Omental fat pad (tissue), 4 donors: ENCODE measurements around the gene PRKAG2. TPM values are rescaled to one million over a fixed set of nuclear protein-coding genes. Genes with fewer than 3 reads are reported as not detected.

Experiments
- ATAC-seq: fragments of 150-250 bp; one replicate; pipeline ENCODE4 v1.9.1; 2016; ENCODE audit warnings: mild to moderate bottlenecking, moderate library complexity; ENCODE audit not compliant: low FRiP score
- DNase-seq: peaks from one replicate; pipeline ENCODE4 v3.0.0-alpha.2; 2019; ENCODE audit warnings: low spot score
- CTCF ChIP-seq, 3 donors: fragments of 450-650 bp; IDR thresholded peaks; one replicate each; pipeline ENCODE4 v1.5.1; 2016 to 2017; ENCODE audit warnings: antibody characterized with exemption in 3 of 3, mild to moderate bottlenecking in 3 of 3, moderate library complexity in 2 of 3
- total RNA-seq, 4 donors: library from RNA; depleted of rRNA; stranded (reverse); fragments of >200 nt; gene quantifications; one replicate each; pipeline ENCODE4 v1.1.0, GENCODE V29; 2016

Gene PRKAG2
- total RNA-seq, 4 donors from 2014 or later: 31.6 to 49.5 (median 36.9) TPM

- ATAC-seq (no peak), DNase-seq (no peak)
- TF ChIP-seq CTCF (IDR thresholded peaks at IDR 0.05): no peak
These were observed 23.7 kb upstream of the PRKAG2 start for GRCh38 chr7:151900591-151900985.

DNA sequence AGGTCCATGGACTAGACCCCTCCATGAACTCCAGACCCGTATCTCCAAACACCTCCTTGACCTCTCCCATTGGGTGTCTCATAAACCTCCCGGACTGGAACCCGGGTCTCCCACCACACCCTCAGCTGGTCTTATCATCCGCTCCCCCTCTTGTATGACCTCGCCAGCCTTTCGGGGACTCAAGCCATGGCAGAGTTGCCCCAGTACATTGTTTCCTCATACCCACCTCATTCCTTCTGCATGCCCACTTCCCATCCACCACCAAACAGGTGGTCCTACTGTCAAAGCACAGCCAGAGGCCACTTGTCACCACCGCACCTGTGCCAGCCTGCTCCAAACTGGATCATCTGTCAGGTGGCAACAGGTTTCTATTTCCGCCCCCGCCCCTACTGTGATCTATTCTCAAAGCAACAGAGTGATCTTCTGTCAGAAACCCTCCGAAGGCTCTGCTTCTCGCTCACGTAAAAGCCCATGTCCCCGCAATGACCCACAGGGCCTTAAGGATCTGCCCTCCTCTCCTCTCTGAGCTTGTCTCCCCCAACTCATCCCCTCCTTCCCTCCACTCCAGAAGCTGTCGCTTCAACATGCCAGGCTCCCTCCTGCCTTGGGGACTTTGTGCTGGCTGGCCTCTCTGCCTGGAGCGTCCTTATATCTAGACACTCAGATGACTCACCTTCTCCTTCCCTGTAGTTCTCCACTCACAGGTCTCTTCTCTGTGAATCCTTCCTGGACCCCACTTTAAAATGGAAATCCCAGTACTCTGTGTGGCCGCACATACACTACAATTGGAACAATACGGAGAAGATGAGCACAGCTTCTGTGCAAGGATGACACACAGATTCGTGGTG is 22.8 kb upstream of the PRKAG2 start:
- TF ChIP-seq CTCF (IDR thresholded peaks at IDR 0.05): no peak
- DNase-seq: no peak
- ATAC-seq: no peak

DNA sequence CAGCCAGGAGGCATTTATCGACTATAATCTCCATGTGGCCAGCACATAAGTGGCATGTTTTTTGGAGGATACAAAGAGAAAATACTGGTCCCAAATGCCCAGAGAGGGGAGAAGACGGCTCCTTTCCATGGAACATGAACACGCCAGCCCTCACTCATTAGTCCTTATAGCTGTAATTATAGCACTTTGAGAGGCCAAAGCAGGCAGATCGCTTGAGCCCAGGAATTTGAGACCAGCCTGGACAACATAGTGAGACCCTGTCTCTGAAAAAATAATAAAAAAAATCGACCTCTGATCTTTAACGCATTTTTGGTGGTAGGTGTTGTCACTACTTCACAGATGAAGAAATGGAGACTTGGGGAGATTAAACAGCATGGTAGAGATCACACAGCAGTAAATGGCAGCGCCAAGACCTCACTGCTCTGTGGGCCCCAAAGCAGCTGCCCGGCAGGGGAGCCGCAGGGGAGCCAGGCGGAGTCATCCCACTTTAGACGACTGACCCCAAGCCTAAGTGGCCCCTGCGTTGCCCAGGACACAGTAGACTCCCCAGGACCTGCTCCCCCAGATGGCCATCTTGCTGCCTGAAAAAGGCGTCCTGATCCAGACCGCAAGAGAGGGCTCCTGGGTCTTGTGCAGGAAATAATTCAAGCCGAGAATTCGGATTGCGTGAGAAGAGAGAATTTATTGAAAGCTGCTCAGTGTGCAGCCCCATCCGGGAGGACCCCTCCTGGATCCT is 21.2 kb upstream of the PRKAG2 start:
- no peak for TF ChIP-seq CTCF (IDR thresholded peaks at IDR 0.05)
- DNase-seq: no peak
- ATAC-seq: no peak

GRCh38 chr7:151897161-151897731 is 20.3 kb upstream of the PRKAG2 start:
- TF ChIP-seq CTCF (IDR thresholded peaks at IDR 0.05): no peak
- ATAC-seq (no peak), DNase-seq (no peak)

GRCh38 chr7:151896486-151896885 is 19.6 kb upstream of the PRKAG2 start:
- ATAC-seq (no peak), DNase-seq (no peak)
- TF ChIP-seq CTCF (IDR thresholded peaks at IDR 0.05): no peak

DNA sequence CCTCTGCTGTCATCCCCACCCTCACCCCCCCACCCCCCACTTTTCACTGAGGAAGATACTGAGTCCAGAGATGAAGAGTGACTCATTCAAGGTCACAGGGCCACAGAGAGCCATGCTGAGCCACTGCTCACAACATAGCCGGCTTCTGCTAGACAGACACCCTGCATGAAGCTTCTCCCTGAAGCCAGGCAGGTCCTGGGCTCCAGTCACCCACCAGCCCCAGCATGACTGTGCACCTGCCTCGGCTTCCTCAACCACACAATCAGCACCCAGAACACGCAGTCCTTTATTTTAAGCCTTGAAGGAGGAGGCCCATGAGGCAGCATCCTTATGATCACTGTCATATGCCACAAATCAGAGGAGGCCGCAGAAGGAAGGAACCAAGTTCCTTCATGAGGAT is 19.2 kb upstream of the PRKAG2 start:
- DNase-seq: no peak
- TF ChIP-seq CTCF (IDR thresholded peaks at IDR 0.05): no peak
- no peak for ATAC-seq
